A673 (cell line): ENCODE measurements around the gene SYPL2. TPM values are rescaled to one million over a fixed set of nuclear protein-coding genes. Genes with fewer than 3 reads are reported as not detected.
A peak's percentile ranks its signal among the peaks of the same experiment; 100 is the strongest.

Source experiments
- Bru-seq: library from RNA; stranded (reverse); fragments of 400-500 nt; gene quantifications from one replicate; lab custom pipeline; 2021; lab: Mats Ljungman, UMichigan
- BruChase-seq, 2 experiments: library from RNA; stranded (reverse); fragments of 400-500 nt; gene quantifications; one replicate each; lab custom pipeline; 2021; lab: Mats Ljungman, UMichigan
- BruUV-seq: library from RNA; stranded (reverse); fragments of 400-500 nt; replicated peaks from 2 replicates; lab custom pipeline; 2021; lab: Mats Ljungman, UMichigan
- CTCF ChIA-PET: fragments of 300-600 bp; sonication (Branson Sonifier 250); formaldehyde crosslinking; loops from one replicate; lab custom pipeline; 2022; ENCODE audit warnings: antibody characterized with exemption; lab: Charles Lee
- POLR2A ChIA-PET: fragments of 300-600 bp; sonication (Branson Sonifier 250); formaldehyde crosslinking; loops from one replicate; lab custom pipeline; 2022; ENCODE audit warnings: antibody characterized with exemption; ENCODE audit not compliant: low non-redundant PET; lab: Charles Lee
- DNase-seq: peaks from one replicate; pipeline ENCODE4 v3.0.0-alpha.2; 2015; ENCODE audit warnings: low spot score
- H3K27ac ChIP-seq: fragments of 200-600 bp; sonication (generic); 2 replicates; pipeline ENCODE4 v1.5.1; 2016; ENCODE audit warnings: mixed run types, low read depth, mild to moderate bottlenecking, mixed read lengths, antibody characterized with exemption, low read length; ENCODE audit not compliant: poor library complexity, severe bottlenecking
- H3K27me3 ChIP-seq: fragments of 200-600 bp; sonication (generic); replicated peaks from 2 replicates; pipeline ENCODE4 v1.6.1; 2017; ENCODE audit warnings: mixed run types, low read depth, mild to moderate bottlenecking, mixed read lengths, antibody characterized with exemption, low read length; ENCODE audit not compliant: insufficient read depth, poor library complexity
- H3K36me3 ChIP-seq: fragments of 200-600 bp; sonication (generic); 2 replicates; pipeline ENCODE4 v1.6.1; 2016; ENCODE audit warnings: mixed run types, mild to moderate bottlenecking, mixed read lengths, antibody characterized with exemption, low read length; ENCODE audit not compliant: insufficient read depth, poor library complexity, severe bottlenecking
- H3K4me1 ChIP-seq: fragments of 200-600 bp; sonication (generic); 2 replicates; pipeline ENCODE4 v1.6.1; 2017; ENCODE audit warnings: mixed run types, mild to moderate bottlenecking, mixed read lengths, antibody characterized with exemption, low read length; ENCODE audit not compliant: insufficient read depth, poor library complexity, severe bottlenecking
- H3K4me3 ChIP-seq: fragments of 200-600 bp; sonication (generic); 2 replicates; pipeline ENCODE4 v1.5.1; 2016; ENCODE audit warnings: low read depth, mixed run types, mild to moderate bottlenecking, mixed read lengths, low read length; ENCODE audit not compliant: poor library complexity, severe bottlenecking
- H3K9me3 ChIP-seq: fragments of 200-600 bp; sonication (generic); 2 replicates; pipeline ENCODE4 v1.6.1; 2016; ENCODE audit warnings: mixed run types, low read depth, mild to moderate bottlenecking, mixed read lengths, antibody characterized with exemption, low read length; ENCODE audit not compliant: poor library complexity, severe bottlenecking
- CTCF ChIP-seq: fragments of 300-800, 200-600 bp; sonication (generic); conservative IDR thresholded peaks from 2 replicates; pipeline ENCODE4 v1.5.1; 2017; ENCODE audit warnings: low read depth, mild to moderate bottlenecking, antibody characterized with exemption, low read length, moderate library complexity, mixed read lengths
- EZH2 ChIP-seq: fragments of 200-600 bp; sonication (generic); IDR thresholded peaks from 2 replicates; pipeline ENCODE4 v1.6.1; 2017; ENCODE audit warnings: borderline replicate concordance, low read depth, mild to moderate bottlenecking, mixed read lengths, antibody characterized with exemption, low read length; ENCODE audit not compliant: poor library complexity, severe bottlenecking
- intact Hi-C: fragments of 100-400 bp; cut with micrococcal nuclease; formaldehyde crosslinking; loops from one replicate; pipeline ENCODE4 v1.10.0; 2022; ENCODE audit not compliant: unreplicated experiment
- long read RNA-seq: library from polyadenylated mRNA; stranded (forward); transcript quantifications from one replicate; pipeline ENCODE4 v2.0.0, GENCODE V29; 2022
- total RNA-seq: library from RNA; stranded (reverse); gene quantifications from 2 replicates; pipeline ENCODE4 v1.2.3, GENCODE V29; 2021

SYPL2 gene
- total RNA-seq (0.09 and 0.13 TPM in 2 replicates), Bru-seq, nascent RNA (percentile 17 among the genes with signal in this experiment), BruChase-seq, experiment 1, labeled RNA remaining after a 2-hour chase (percentile 18 among the genes with signal in this experiment), BruChase-seq, experiment 2, labeled RNA remaining after a 6-hour chase (percentile 19 among the genes with signal in this experiment)
- long read RNA-seq, result 0 reads

DNA sequence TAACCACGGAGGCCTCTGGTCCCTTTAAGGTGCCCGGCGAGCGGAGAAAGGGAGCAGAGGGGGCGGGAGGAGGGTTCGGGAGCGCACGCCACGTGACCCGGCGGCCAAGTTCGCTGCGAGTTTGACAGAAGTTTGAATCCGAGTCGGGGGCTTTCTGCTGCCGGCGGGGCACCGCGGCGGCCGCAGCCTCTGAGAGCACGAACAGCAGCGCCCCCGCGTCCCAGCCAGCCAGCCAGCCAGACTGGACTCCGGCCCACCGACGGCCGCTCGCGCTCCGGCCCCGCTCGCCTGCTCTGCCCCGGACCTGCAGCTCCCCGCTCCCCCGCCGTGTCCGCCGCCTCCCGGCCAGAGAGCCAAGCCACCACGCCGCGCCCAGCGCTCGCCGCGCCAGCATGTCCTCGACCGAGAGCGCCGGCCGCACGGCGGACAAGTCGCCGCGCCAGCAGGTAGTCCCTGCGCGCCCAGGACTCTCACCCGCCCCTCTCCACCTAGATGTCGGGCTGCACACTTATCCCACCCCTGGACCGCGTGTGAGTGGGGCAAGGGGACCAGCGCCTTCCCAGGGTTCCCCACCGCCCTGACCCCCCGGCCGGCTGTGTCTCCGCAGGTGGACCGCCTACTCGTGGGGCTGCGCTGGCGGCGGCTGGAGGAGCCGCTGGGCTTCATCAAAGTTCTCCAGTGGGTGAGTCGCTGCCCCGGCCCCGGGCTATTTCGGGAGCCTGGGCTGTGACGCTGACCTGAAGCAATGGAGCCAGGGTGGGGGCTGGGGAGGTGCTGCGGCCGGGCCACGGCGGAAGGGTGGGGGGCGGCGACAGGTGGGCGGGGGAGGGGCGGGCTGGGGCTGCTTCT is at the start of gene SYPL2:
SYPL2 (plus strand) TSS at position 95 of the 849 bp plus-strand sequence; CDS start at position 393, 298 bp downstream.
- ChIA-PET POLR2A (no interaction called here), CTCF (no interaction called here)
- Histone ChIP-seq H3K27ac (no peak within 1 kb of the TSS), H3K4me1 (peaks cover 18% of the 10 kb centered on the region), H3K4me3 (peak within 1 kb of the TSS; percentile 49), H3K27me3 (peaks cover 99% of the 10 kb centered on the region), H3K9me3 (no peaks in the 10 kb centered on the region), H3K36me3 (no peaks in the 10 kb centered on the region)
- TF ChIP-seq EZH2, result peak; percentile 83
- no peak for TF ChIP-seq CTCF
- DNase-seq, result peak; percentile 51
- BruUV-seq, result no TSS peak
- intact Hi-C loops, result no loop called here

DNA sequence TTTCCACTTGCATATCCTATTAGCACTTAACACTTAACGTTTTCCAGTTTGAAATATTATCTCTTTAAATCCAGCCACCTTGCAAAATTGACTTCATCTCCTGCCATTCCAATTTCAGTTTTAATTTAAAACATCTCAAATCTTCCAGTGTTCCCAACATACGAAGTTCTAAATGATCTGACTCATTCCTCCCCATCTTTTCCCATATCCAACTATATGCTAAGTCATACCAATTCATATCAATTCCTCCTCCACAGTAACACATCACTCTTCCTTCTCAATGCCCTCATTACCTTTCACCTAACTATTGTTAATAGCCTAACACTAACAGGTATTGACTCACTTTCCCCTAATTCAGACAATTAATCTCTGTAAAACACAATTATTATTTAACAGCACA is 42.8 kb upstream of the SYPL2 start:
- H3K36me3 ChIP-seq, result peaks cover 28% of the 10 kb centered on the region
- peaks cover 4% of the 10 kb centered on the region for H3K4me1 ChIP-seq
- ChIA-PET CTCF (no interaction called here), POLR2A (no interaction called here)
- TF ChIP-seq EZH2, result no peak
- TF ChIP-seq CTCF, result no peak
- BruUV-seq, result TSS peak; percentile 7
- H3K27me3 ChIP-seq, result no peaks in the 10 kb centered on the region
- no peaks in the 10 kb centered on the region for H3K9me3 ChIP-seq
- H3K27ac ChIP-seq, result no peak overlapping the region
- H3K4me3 ChIP-seq, result no peak overlapping the region
- no peak for DNase-seq
- intact Hi-C loops, result no loop called here

- Histone ChIP-seq H3K4me3 (peak overlapping the region; percentile 86), H3K27ac (peak overlapping the region; percentile 73), H3K27me3 (no peaks in the 10 kb centered on the region), H3K36me3 (peaks cover 11% of the 10 kb centered on the region), H3K4me1 (peaks cover 4% of the 10 kb centered on the region), H3K9me3 (no peaks in the 10 kb centered on the region)
- TSS peak; percentile 80 for BruUV-seq
- ChIA-PET CTCF (interaction anchor here (0.6 kb wide), 4 partner anchors 27 to 232 kb away, joined by 3 to 8 read pairs (median 3); no protein-coding TSS in a partner anchor), POLR2A (no interaction called here)
- TF ChIP-seq CTCF, result no peak
- no peak for TF ChIP-seq EZH2
- intact Hi-C loops, result no loop called here
- DNase-seq, result peak; percentile 38
These were observed 40.7 kb upstream of the SYPL2 start for GRCh38 chr1:109425391-109426280.
